Cerebellar nuclear complex (tissue), 1 donor: ENCODE results near the gene LRRN4.

Experiments
- DNase-seq, 2 experiments: peaks; one replicate each; lab custom pipeline; 2025; lab: John Stamatoyannopoulos, UW

Gene LRRN4

DNA sequence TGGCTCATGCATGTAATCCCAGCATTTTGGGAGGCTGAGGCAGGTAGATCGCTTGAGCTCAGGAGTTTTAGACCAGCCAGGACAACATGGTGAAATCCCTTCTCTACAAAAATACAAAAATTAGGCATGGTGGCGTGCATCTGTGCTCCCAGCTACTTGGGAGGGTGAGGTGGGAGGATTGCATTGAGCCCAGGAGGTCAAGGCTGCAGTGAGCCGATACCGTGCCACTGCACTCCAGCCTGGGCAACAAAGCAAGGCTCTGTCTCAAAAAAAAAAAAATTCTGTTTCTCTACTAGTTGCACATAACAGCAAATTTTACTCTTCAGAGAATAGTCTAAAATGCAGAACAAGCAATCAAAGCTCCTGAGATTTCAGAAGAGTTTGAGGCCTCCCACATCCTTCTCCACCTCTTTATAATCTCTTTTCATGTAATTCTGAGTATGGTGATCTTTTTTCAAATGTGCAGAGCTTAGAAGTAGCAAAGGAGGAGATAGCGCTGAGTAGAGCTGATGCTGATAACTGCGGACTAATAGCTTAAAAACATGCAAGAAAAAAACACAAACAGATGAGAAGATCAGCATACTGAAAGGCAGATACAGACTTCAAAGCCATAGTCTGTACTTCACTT is 23.3 kb downstream of the LRRN4 start:
- DNase-seq, result no peak

GRCh38 chr20:6029538-6029937 is 24.3 kb downstream of the LRRN4 start:
- no peak for DNase-seq

GRCh38 chr20:6028818-6029217 is 25.0 kb downstream of the LRRN4 start:
- DNase-seq, result no peak

DNA sequence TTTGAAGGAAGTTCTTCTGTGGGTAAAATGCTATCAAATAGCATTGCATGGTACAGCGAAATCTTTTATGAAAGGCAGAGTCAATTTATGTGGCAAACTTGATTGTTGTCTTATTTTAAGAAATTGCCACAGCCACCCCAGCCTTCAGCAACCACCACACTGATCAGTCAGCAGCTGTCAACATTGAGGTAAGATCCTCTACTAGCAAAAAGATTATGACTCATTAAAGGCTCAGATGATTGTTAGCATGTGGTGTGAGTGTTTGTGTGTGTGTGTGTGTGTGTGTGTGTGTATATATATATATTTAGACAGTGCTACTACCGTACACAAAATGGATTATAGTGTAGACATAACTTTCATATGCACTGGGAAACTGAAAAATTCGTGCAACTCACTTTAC is 27.8 kb downstream of the LRRN4 start:
- no peak for DNase-seq

DNA sequence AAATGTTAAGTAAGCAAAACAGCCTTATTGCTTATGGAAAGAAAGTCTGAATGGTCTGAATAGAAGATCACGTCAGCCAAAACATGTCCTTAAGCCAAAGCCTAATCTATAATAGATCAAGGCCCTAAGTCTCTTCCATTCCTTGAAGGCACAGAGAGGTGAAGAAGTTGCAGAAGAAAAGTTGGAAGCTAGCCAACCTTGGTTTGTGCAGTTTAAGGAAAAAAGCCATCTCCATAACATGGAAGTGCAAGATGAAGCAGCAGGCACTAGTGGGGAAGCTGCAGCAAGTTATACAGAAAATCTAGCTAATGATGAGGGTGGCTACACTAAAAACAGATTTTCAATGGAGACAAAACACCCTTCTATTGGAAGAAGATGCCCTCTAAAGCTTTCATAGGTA is 29.1 kb downstream of the LRRN4 start:
- no peak for DNase-seq

DNA sequence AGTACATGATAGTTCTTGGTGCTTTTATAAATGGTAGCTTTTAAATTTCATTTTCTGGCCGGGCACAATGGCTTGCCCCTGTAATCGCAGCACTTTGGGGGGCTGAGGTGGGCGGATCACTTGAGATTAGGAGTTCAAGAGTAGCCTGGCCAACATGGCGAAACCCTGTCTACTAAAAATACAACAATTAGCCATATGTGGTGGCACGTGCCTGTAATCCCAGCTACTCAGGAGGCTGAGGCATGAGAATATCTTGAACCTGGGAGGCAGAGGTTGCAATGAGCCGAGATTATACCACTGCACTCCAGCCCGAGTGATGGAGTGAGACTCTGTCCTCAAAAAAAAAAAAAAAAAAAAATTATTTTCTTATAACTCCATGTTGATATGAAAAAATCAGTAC is 36.0 kb downstream of the LRRN4 start:
- DNase-seq, result no peak

- no peak for DNase-seq
Observed at GRCh38 chr20:6017467-6017866, 36.4 kb downstream of the LRRN4 start.

DNA sequence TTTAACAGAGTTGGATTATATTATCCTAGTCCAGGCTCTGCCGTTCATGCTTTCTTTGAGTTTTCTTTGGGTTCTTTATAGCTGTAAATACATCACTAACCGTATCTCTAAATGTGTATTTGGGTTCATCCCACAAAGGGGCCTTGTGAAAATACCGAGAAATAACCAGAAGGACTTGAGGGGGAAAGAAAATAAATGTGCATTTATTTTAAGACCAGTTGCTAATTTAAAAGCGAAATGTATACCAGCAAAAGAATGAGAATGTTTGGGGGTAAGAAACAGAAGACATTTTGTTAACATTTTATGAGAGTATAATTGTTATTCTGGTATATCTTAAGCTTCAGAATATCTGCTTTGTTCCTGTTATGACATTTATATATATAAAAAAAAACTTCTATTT is 38.9 kb downstream of the LRRN4 start:
- DNase-seq, result no peak

- DNase-seq, result no peak
Observed at GRCh38 chr20:6014017-6014416, 39.8 kb downstream of the LRRN4 start.

- DNase-seq, result no peak
Observed at GRCh38 chr20:6012179-6012578, 41.7 kb downstream of the LRRN4 start.

DNA sequence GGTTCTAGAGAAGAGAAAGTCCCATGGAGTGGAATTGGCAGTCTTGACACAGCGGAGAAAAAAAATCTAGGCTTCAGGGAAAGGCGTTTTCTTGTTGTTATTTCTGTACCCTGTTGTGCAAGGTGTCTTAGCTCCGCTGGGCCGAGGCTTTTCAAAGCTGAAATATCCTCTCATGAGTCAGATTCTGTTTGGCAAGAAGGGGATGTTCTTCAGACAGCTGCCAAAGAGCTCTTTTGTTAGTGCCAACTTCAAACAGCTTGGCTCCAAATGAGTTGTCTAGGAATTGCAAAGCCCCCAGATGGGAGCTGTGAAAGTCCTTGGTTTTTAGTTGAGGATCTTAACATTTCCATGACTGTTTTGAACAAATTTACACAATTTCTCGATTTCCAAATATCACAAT is 45.6 kb downstream of the LRRN4 start:
- DNase-seq, result no peak

- no peak for DNase-seq
Observed at GRCh38 chr20:6007529-6008103, 46.2 kb downstream of the LRRN4 start.

- no peak for DNase-seq
Observed at GRCh38 chr20:6007094-6007528, 46.7 kb downstream of the LRRN4 start.

DNA sequence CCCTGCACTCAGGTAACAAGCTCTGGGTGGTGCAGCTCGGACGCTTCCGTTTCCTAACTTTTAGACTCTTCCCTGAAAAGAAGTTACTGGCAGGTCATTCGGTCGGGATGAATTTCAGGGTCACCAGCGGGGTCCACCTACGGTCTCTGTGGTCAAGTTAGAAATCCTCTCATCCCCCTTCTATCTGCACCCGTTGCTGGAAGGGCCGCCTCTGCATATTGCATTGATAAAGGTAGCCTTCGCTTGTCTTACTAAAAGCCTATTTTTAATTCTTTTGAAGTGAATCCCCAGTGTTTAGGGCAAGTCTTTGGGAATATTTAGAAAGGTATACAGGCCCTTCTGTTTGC is 47.3 kb downstream of the LRRN4 start:
- DNase-seq, result no peak

DNA sequence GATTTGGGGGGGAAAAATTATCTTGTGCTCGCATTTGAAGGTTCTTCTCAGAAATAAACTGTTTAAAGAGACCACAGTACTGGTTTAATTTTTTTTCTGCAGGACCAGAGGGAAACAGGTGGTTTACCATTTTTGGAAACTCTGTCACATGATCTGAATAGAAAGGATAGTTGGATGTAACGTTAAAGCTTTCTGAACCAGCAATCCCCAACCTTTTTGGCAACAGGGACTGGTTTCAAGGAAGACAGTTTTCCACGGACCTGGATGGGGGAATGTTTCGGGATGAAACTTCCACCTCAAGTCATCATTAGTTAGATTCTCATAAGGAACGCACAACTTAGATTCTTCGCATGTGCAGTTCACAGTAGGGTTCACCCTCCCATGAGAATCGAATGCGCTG is 53.0 kb downstream of the LRRN4 start:
- no peak for DNase-seq

DNA sequence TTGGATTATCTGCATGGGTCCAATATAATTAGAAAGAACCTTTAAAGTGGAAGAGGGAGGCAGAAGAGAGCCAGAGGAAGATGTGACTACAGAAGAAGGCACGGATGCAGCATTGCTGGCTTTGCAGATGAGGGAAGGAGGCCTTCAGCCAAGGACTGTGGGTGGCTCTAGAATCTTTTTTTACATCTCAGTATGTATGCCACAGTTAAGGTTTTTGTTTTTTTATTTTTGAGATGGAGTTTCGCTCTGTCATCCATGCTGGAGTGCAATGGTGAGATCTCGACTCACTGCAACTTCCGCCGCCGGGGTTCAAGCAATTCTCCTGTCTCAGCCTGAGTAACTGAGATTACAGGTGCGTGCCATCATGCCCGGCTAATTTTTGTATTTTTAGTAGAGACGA is 54.1 kb downstream of the LRRN4 start:
- no peak for DNase-seq

- no peak for DNase-seq
Observed at GRCh38 chr20:5996765-5997164, 57.1 kb downstream of the LRRN4 start.

DNA sequence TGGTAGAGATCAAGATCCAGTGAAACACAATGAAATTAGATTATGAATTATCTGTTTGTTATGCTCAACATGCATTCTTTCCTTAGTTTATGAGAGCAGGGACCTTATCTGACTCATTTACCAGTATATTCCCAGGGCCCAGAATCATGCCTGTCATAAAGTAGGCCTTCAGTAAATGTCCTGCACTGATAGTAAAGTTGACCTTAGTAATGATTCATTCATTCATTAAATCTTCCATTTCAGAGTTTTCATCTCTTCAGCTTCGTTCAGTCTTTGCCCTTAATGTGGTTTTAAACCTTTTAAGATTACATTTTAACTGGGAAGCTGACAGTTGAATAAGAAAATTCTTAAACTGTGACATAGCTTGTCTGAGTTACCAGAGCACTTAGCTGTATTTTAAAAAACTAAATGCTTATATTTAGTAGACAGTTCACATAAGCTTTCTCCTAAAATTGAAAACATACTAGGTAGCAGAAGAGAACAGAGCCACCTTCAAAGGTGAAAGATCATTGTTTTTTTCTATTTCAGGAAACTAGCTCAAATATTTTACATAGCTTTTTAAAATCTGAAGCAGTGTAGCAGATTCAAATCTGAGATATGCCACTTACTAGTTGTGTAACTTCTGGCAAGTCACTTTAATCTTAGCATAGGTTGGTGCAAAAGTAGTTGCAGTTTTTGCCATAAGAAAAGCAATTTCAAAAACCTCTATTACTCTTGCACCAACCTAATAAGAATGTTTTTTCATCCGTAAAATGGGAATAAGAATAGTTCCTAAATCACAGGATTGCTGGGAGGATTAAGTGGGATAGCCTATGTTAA is 62.0 kb downstream of the LRRN4 start:
- no peak for DNase-seq

DNA sequence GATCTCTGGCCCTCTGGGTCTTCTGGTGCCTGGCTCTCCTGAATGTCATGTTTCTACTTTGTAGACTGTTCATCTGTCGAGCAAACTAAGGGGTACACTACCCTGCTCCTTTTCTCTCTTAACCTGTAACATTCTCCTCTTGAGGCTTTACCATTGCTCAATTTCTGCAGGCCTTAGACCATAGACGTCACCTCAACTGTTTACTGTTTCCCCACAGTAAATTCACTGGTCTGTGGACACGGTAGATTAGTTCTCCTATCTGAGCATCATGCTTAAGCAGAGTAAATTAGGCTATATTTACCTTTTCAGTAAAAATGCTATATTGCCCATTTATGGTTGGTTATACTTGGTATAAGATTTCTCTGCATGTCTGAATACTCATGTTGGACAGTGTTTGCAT is 62.9 kb downstream of the LRRN4 start:
- no peak for DNase-seq
